ENCODE results near the gene LRRC1.

The LRRC1 gene

DNA sequence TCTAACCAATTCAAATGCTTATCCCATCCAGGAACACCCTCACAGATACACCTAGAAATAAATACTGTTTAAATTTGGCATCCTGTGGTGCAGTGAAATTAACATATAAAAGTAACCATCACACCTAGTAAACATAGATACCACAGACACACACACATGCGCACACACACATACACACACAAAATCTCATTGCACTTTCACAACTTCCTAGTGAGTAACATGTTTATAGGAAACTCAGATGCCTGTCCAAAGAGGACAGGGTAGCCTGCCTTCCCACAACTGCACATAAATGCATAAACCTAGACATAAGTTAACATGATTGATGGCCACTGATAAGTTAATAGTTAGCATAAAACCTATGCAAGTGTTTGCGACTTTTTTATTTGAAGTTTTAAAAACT is 56.8 kb downstream of the LRRC1 start:
- DNase-seq = no peak

DNA sequence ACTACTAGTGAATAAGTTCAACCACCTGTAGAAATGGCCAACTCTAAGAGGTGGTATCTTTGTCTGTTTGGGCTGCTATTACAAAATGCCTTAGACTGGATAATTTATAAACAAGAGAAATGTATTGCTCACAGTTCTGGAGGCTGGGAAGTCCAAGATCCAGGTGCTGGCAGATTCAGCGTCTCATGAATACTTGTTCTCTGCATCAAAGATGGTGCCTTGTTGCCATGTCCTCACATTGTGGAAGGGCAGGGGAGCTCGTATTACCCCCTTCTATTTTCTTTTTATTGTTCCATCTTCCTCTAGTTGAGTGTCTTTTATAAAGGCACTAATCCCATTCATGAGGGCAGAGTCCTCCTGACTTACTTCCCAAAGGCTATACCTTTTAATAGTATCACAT is 58.0 kb downstream of the LRRC1 start:
- DNase-seq = no peak

DNA sequence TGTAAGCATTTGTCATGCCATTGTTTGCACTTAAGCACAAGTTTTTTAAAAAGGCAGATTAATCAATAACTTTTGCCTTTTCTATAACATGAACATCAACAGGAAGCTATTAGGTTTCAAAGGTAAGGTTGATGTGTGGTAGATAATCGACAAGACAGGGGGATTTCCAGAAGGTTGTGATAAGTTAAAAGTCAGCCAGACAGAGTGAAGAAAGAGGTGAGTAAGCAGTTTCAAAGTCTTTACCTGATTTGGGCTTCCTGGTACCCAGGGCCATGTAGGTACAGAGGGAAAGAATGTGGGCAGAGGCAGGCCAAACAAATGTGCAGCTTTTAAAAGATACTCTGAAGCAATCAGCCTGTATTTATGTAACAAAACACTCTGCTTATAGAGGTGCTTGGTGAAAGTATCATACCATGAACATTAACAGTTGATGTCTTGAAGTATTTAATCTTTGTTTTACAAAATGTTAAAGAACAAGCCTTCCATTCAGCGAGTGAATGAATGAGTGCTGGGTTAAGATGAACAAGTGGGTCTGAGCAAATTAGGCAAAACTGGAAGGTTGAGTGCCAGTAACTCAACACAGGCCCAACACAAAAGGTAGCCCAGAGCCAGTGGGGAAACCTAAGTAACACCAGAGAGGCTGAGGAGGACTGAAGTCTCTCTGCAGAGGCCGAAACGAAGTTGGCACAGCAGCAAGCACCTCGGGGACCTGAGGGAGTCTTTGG is 60.2 kb downstream of the LRRC1 start:
- DNase-seq = no peak

DNA sequence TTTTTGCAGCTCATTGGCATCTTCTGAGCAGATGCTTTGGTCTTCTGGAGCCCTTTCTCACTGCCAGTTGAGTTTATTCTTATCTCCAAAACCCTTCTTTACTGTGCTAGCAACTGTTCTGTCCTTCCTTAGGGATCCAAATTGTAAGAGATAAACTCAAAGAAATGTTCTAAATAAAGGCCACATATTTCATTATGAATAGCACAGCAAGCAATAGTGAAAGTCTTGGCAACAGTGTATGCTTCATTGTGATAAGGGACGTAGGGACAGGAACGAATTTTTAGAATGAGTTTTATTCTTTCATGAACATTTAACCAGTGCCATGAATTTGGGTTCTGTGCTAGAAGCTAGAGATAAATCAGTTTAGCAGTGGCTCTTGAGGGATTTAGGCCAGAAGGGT is 61.1 kb downstream of the LRRC1 start:
- DNase-seq = no peak

DNA sequence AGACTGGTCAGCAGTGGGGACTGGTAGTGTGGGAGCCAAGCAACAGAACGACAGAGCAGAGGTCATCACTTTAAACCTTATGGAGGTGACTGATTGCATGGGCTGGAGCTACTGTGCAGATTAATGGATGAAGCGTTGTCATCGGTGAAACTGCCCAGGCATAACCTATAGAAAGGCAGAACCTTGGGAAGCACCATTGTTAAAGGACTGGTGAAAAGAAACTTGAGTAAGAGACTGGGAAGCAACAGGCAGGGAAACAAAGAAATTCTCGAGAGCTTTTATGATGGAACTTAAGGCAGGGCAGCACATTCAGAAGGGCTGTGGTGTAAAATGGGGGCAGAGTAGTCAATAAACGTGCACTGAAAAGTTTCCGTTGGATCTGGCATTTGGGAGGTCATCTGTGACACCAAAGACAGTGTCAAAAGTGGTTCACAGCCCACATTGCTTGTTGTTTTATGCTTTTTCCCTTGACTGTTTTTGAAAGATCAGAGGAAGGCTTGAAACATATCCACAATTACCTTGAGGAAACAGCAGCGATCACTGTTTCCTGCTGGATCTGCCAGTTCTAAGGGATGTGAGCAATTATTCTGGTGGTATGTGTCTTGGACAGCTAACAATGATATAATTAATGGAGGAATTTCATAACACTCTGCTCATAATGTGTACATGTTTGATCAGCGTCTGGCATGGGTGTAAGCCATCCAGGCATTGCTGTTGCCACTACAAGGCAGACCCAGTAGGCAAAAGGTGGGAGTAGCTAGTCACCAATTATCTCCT is 62.7 kb downstream of the LRRC1 start:
- DNase-seq = no peak

DNA sequence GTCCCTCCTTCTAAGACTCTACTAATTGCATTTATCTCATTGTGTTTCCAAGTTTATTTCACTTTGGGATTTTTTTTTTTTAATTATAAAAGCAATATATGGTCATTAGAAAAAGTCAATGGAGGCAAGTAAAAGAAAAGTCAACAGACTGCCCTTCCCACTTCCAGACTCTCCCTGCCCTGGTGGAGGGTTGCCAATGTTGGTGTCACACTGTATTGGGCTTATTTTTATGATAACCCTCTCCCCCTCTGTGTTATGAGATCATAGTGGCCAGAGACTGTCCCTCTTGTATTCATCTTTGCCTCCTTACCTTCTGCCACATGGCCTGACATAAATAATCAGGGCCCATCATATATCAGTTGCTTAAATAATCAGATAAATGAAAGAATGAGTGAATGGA is 63.4 kb downstream of the LRRC1 start:
- DNase-seq = no peak

DNA sequence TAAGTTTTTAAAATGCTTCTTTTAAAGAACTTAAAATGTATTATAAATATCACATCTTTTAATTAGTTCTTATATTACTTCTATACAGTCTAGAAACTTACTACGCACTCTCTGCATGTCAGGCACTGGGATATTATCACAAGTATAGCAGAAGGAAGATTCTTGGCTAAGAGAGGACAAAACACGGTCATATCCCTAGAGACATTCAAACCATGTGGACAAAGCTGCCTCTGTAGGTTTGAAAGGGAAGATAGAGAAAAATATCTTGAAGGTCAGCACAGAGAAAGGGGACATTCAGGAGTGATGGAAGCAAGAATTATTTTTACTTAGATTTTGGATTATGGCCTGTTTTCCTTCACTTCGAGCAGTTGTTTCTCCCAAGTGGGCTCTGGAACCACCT is 64.1 kb downstream of the LRRC1 start:
- DNase-seq = no peak

DNA sequence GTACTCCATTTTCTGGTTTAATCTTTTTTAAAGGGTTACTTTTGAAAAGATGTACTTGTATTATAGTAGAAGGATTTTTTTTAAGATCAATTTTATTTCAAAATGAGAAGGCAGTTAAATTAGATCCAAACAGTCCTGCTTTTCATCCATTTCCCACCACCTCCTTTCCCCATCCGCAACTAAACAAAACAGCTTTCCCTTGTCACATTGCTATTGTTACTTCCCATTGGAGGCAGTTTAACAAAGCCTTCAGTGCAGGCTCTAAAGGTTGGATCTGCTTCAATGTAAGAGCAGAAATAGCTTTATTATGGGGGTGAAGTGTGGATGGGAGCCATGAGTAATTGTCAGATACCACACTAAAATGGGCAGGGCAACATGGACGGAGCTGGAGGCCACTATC is 65.7 kb downstream of the LRRC1 start:
- no peak for DNase-seq

DNA sequence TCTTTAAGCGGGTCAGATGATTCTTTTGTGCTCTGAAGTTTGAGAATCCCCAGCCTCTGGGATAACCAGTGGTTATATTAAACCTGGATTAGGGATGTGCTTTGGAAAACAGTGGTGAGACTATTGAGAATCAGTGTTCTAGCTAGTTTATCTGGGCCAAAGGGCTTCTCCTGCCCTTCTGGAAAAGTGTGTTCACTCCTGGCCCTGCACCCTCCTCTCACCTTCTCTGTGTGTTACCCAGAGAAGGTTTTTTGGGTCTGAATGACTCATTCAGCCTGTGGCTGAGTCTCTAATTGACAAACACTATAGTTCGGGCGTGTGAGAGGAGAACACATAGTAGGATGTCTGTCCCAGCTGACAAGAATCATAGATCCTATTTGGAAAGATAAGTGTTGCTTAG is 66.7 kb downstream of the LRRC1 start:
- no peak for DNase-seq

DNA sequence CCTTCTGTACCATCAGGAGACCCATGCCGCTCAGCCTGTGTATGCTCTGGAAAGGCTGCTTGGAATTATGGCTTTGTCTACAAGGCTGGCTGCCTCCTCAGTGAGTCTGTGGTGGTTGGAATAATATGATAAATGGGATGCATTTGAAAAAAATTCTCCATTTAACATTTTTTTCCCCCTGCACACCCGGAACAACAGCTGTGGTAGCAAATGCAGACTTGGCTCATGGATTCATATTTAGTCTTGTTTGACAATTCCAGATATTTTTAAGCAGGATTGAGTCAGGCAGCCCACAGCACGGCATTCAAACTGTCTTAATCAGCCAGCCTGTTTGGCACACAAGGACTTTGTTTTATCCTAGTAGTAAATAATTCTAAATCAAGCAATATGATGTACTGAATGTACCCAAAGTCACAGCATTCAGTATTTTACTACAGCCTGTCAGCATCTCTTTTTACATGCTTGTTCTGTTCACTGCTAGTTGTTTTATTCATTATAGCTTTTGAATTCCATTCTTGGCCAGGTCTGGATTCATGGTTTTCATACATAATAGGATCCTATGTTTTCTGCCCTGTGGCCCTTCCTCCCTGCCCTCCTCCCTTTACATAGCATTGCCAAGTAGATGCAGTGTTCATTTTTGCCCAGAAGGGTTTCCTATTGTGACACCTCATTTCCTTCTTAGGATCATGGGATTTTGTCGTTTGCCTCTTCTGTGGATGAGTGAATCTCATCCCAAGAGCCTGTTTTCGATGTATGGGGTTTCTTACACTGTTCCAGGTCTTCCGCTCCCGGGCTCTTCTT is 68.1 kb downstream of the LRRC1 start:
- DNase-seq = no peak

DNA sequence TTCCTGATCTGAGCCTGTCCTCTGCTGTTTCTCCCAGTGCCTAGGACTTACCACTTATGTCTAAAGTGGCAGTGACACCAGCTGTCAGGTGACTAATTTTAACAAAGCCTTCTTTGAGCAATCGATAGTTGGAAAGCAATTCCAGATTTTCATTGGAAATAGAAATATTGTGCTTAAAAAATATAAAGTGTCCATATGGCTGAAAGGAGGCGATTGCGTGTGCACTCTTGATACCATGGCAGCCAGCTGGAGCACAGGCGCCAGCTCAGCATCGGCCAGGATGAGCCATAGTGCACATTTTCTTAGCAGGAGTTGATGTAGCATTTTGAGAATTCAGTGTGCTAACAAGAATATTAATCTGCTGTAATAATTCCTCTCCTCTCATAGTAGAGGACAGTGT is 70.0 kb downstream of the LRRC1 start:
- DNase-seq = no peak

DNA sequence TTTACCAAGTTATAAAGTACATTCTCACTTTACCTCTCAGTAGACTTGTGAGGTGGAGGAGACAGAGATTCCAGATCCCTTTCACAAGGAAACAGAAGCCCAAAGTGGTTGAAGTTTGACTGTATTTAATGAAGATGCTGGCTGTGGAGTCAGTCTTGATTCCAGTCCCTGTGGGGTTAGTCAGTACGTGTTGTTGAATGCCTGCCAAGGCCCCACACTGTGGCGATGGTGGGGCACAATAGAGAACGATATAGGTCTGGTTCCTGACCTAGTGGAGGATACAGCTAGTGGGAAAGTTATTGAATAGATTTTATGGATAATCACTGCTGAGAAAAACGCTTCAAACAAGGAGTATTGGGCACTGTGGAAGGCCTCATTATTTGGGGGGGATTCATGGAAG is 71.4 kb downstream of the LRRC1 start:
- DNase-seq = no peak

DNA sequence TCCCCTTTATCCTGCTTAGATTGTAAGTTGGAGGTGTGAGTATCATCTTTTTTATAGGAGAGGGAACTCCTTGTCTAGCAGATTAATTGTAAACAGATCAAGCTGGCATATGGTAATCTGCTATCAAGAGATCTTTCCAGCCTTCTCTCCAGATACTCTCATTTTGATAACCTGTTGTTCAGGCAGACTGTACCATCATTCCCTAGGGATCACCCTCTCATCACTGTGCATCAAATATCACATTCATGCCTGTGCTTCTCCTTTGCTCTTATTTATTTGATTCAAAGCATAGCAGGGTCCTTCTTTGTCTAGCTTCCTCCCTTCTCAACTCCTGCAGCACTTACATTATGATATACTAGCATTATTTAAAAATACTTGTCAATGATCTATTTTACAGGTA is 73.8 kb downstream of the LRRC1 start:
- no peak for DNase-seq

DNA sequence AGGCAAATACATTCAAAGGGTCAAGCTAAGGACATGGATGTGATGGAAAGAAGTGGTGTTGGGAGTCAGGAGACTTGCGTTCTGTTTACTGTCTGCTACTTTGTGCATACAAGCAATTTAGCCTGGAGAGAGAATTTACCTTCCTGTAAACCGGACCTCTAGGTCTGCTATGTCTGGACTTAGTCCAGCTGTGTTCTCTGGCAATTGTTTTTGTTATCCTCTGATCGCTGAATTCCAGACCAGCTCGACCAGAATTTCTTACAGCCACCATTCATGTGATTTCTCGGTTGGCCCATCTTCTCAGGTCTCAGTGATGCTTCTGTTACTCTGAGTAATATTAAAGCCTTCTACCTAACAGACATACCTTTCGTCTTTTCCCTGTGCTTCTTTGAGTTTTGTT is 75.2 kb downstream of the LRRC1 start:
- DNase-seq = no peak

DNA sequence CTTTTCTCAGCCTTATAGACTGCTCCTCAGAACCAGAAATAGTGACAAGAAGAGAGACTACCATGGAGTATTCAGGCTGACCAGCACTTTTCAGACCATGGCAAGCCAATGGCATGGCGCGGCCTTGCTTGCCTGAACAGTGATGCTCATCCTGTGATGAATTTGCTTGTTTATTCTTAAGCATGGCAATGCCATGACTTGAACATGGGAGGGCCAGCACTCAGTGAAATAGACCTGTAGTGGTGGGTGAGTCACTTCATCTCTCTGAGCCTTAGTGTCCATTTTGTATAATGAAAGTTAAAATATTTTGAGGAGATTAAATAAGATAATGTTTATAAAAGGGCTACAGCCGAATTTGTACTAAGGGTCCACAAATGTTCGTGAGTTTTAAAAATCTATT is 79.1 kb downstream of the LRRC1 start:
- DNase-seq = no peak

DNA sequence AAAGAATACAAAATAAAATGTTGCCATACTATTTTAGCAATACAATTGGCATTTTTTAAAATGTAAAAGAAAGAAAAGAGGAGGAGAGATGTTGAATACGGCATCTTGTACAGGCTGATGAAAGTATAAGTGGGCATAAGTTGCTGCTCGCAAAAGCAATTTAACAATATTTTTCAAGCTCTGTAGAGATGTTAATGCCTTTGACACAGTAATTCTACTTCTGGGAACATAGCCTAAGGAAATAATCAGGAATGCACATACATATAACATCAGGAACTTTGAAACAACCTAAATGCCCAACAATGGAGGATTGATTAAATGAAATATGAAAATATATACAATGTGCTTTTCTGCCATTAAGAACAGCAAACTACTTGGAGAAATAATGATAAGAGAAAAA is 80.2 kb downstream of the LRRC1 start:
- DNase-seq = no peak

DNA sequence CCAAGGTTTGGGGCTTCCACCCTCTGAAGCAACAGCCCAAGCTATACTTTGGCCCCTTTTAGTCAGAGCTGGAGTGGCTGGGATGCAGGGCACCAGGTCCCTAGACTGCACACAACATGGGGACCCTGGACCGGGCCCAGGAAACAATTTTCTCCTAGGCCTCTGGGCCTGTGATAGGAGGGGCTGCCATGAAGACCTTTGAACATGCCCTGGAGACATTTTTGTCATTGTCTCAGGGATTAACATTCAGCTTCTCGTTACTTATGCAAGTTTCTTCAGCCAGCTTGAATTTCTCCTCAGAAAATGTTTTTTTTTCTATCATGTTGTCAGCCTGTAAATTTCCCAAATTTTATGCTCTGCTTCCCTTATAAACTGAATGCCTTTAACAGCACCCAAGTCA is 82.3 kb downstream of the LRRC1 start:
- DNase-seq = no peak

DNA sequence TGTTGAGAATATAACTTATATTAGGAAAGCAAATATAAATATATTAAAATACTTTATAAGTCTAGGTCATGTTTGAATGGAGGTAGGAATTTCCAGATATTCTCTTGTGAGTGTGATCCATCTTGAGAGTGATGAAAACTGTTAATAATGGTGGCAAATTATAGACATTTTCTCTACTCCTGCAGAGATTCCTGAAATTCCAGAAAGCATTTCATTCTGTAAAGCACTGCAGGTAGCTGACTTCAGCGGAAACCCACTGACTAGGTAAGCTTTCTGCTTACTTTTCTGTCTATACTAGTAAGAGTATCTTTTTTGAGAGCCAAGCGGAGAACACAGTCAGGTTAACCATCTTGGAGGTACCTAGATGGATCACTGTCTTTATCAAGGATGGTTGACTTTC is 84.0 kb downstream of the LRRC1 start:
- no peak for DNase-seq

DNA sequence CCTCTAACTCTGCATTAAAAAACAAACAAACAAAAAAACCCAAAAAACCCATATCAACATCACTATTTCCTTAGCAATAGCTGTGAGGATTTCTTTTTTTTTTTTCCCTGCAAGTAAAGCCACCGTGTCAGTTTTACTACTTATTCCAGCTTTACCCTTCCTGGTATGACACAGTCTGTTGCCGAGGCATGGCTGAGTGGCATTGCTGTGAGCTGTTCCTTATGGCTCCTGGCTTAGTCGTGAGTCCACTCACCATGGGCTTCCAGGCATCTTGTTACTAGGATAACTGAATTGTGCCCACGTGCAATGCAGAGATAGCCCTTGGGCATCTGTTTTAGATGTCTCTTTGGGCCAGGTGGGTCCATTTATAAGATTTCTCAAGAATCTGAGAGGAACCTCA is 84.8 kb downstream of the LRRC1 start:
- no peak for DNase-seq

DNA sequence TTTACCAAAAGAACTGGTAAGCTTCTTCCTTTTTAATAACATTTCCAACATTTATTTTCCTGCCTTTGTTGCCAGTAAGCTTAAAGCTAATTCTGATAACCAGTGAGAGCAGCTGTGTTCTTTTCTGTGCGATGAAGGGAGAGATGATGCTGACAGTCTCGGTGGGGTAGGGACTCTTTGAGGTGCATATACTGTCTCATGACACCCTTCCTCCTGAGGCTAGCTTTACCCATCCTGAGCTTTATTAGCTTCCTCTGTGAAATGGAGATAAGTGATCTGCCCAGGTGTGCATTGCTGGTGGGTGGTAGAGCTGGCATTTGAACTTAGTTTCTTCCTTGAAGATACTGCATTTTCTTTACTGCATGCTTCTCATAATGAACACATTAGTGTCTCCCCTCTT is 92.5 kb downstream of the LRRC1 start:
- no peak for DNase-seq

DNA sequence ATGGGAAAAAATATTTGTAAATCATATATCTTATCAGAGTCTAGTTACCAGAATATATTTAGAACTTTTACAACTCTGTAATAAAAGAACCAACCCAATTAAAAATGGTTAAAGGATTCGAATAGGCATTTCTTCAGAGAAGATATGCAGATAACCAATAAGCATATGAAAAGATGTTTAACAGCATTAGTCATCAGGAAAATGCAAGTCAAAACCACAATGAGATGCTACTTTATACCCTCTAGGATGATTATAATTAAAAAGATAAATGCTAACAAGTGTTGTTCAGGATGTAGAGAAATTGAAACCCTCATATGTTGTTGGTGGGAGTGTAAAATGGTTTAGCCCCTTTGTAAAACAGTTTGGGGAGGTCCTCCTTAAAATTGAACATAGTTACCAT is 94.1 kb downstream of the LRRC1 start:
- no peak for DNase-seq

DNA sequence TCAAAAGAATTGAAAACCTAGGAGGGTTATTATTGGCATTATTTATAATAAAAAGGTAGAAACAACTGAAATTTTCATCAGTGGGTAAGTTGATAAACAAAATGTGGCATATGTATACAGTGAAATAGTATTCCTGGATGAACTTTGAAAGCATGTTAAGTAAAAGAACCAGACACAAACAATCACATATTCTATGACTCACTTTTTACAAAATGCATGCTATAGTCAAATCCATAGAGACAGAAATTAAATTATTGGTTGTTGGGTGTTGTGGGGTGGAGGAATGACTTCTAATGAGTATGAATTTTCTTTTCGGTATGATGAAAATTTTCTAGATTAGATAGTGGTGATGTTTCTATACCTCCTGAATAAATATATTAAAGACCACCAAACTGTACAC is 94.6 kb downstream of the LRRC1 start:
- no peak for DNase-seq

DNA sequence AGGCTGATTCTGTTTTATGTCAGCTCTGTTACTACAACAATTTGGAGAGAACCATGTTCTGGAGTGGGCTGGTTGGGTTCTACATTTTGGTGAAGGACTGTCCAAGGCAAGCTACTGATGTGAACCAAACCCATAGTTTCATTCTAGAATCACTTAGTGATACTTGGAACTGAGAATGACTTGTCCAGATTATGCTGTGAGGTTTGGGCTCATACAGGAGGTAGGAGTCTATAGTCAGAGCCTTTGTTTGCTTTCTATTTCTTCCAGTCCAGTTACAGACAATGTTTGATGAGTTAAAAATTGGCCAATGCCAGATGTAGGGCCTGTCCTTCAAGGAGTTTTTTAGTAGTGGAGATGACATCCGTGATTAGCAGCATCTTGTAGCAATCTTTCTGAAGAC is 97.9 kb downstream of the LRRC1 start:
- DNase-seq = no peak

DNA sequence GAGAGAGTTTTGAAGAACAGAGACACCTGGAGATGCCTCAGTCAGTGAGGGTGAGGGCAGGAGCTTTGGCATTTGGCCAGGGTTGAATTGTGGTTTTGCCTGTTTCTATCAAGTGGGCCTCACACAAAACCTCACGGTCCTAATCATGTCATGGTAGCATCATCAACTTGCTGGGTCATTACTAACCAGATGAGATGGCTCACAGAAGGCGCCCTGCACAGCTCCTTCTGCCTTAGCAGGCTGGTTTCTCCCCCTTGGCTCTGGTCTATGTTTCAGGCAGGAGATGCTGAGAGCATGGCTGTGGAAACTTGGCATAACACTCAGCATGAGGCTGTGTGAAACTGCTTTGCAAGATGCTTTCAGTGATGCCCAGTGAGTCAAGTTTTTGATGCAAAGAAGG is 99.3 kb downstream of the LRRC1 start:
- DNase-seq = no peak
